IPS-18a (cell line): ENCODE measurements around the gene GALNT7.
A peak's percentile ranks its signal among the peaks of the same experiment; 100 is the strongest.

Experiments
- H3K27ac ChIP-seq: one replicate; pipeline ENCODE4 v1.5.1; 2013; ENCODE audit warnings: low read length
- H3K27me3 ChIP-seq: one replicate; pipeline ENCODE4 v1.6.1; 2013; ENCODE audit warnings: mild to moderate bottlenecking, low read length; ENCODE audit not compliant: control insufficient read depth, insufficient read depth
- H3K36me3 ChIP-seq: one replicate; pipeline ENCODE4 v1.6.1; 2013; ENCODE audit warnings: low read depth, low read length; ENCODE audit not compliant: control insufficient read depth
- H3K4me1 ChIP-seq: one replicate; pipeline ENCODE4 v1.6.1; 2013; ENCODE audit warnings: low read depth, low read length; ENCODE audit not compliant: control insufficient read depth
- H3K4me3 ChIP-seq: one replicate; pipeline ENCODE4 v1.5.1; 2013; ENCODE audit warnings: low read length
- H3K9ac ChIP-seq: one replicate; pipeline ENCODE4 v1.6.1; 2013; ENCODE audit warnings: mild to moderate bottlenecking, low read length, moderate library complexity
- H3K9me3 ChIP-seq: one replicate; pipeline ENCODE4 v1.6.1; 2013; ENCODE audit warnings: low read depth, low read length; ENCODE audit not compliant: control insufficient read depth

GALNT7 gene

GRCh38 chr4:173367946-173368345 is 199.3 kb downstream of the GALNT7 start:
- no peak overlapping the region for H3K27ac ChIP-seq
- H3K4me3 ChIP-seq: no peak overlapping the region
- no peaks in the 10 kb centered on the region for H3K36me3 ChIP-seq
- H3K4me1 ChIP-seq: peaks cover 7% of the 10 kb centered on the region
- no peak overlapping the region for H3K9ac ChIP-seq
- no peaks in the 10 kb centered on the region for H3K9me3 ChIP-seq
- H3K27me3 ChIP-seq: no peaks in the 10 kb centered on the region

- Histone ChIP-seq H3K27ac (peak overlapping the region; percentile 65), H3K4me1 (peaks cover 7% of the 10 kb centered on the region), H3K9ac (peak overlapping the region; percentile 63), H3K9me3 (no peaks in the 10 kb centered on the region), H3K27me3 (no peaks in the 10 kb centered on the region), H3K36me3 (no peaks in the 10 kb centered on the region), H3K4me3 (peak overlapping the region; percentile 98)
Measured at GRCh38 chr4:173370130-173370476, 201.5 kb downstream of the GALNT7 start.

DNA sequence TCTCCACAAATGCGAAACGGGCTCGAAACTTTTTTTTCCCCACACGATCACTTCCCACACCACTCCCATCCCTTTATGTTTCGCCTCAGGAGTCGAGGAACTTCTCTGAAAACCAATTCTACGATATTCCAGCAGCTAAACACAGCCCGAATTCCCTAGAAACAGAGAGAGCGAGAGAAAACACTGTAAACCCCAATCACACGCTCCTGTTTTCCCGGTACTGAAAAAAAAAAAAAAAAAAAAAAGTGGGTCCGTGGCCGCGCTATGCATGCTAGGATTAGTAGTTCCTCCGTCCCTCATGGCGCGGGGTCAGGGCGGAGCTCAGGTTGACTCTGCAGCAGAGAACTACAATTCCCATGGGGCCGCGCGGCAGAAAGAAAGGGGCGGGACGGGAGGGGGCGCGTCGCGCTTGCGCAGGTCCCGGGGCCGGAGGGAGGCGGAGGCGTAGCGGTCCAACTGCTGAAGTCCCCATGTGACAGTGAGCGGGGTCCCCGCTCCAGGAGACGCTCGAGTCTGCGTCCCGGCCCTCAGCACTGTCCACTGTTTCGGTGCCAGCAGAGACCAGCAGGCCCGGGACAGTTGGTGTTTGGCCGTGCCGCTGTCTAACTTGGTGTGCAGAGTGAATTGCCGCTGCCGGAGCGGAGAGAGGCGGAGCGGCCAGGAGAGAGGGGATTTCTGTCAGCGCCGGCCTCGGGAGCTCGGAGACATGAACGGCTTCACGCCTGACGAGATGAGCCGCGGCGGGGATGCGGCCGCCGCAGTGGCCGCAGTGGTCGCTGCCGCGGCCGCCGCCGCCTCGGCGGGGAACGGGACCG is 202.1 kb downstream of the GALNT7 start, which contains the start of gene SAP30:
TSS of gene SAP30 (plus strand) at position 478 of the 815 bp plus-strand sequence. CDS start at position 707, 229 bp downstream.
- peak within 1 kb of the TSS; percentile 65 for H3K27ac ChIP-seq
- peaks cover 7% of the 10 kb centered on the region for H3K4me1 ChIP-seq
- no peaks in the 10 kb centered on the region for H3K27me3 ChIP-seq
- H3K4me3 ChIP-seq: peak within 1 kb of the TSS; percentile 98
- H3K9me3 ChIP-seq: no peaks in the 10 kb centered on the region
- H3K36me3 ChIP-seq: no peaks in the 10 kb centered on the region
- peak within 1 kb of the TSS; percentile 84 for H3K9ac ChIP-seq

DNA sequence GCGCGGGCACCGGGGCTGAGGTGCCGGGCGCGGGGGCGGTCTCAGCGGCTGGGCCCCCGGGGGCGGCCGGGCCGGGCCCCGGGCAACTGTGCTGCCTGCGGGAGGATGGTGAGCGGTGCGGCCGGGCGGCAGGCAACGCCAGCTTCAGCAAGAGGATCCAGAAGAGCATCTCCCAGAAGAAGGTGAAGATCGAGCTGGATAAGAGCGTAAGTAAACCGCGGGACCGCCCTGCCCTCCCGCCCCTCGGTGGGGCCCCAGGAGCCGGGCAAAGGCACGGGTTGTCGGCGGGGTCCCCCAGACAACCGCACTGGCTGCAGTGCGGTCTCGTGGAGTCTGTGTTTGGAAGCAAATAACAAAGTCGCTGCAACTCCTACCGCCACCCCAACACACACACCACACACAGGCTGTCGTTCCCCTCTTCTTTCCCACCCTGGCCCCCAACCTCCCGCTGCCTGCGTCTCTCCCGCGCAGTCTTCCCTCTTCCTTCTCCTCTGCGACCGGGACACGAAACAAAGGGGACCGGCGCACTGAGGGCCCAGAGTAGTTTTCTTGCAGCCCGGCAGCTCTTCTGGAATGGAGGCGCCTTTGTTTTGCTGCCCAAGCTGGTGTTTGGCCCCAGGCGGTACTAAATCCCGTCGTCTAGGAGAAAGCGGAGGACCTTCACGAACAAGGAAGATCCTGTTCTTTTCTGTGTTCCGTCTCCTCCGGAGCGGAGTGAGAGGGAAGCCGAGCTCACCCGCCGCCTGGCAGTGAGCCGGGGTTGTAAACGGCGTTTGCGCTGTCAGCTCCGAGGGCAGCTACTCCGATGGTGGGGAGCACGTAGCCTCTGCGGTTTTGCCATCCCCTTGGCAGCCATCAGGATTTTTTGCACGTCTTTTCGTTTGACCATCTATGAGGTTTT is 202.9 kb downstream of the GALNT7 start:
- no peaks in the 10 kb centered on the region for H3K36me3 ChIP-seq
- no peaks in the 10 kb centered on the region for H3K27me3 ChIP-seq
- H3K9ac ChIP-seq: peak overlapping the region; percentile 84
- no peak overlapping the region for H3K27ac ChIP-seq
- peak overlapping the region; percentile 98 for H3K4me3 ChIP-seq
- no peaks in the 10 kb centered on the region for H3K9me3 ChIP-seq
- peaks cover 7% of the 10 kb centered on the region for H3K4me1 ChIP-seq
